GM19467 (cell line): ENCODE data around the gene PLCH1.
A peak's percentile ranks its signal among the peaks of the same experiment; 100 is the strongest.

Experiments
- ATAC-seq: cut with Tn5 transposase; IDR thresholded peaks from one replicate; pipeline ENCODE4 v1.9.1; 2021; ENCODE audit warnings: mild to moderate bottlenecking, moderate library complexity; ENCODE audit not compliant: unreplicated experiment

Gene PLCH1

DNA sequence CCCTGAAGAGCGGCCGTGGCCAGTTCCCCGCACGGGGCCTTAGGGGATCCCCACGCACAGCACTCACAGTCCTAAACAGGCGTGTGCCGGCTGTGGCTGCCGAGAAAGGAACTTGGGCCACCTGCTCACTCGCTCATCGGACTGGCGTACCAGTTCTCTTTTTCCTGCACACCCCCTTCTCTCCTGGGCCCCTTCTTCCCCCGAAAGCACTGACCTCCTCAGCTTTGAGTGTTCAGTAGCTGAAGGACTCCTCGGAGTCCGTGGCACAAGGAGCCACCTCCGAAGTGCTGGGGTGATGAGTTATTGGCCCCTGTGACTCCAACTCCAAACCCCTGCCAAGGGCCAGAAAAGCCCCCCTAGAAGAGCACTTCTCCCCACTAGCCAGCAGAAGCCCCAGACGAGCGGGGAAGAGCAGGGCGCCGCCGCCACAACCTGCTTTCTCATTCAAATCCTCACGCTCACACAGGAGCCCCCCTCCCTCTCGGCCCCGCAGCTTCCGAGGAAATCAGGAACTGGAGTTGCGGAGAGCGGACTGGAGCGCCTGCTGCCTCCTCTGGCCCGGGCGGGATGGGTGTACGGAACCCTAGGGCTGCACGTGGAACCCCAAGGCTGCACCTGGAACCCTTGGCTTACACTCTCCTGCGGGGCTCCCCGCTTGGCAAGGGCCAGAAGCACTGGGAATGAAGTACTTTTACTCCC is at the start of gene PLCH1:
PLCH1 (minus strand) TSS at position 446 of the 699 bp plus-strand sequence. CDS start 40,847 bp downstream, outside the sequence.
- peak; percentile 53 for ATAC-seq

- ATAC-seq = no peak
Observed at GRCh38 chr3:155792532-155792931, 47.7 kb upstream of the PLCH1 start.

GRCh38 chr3:155791190-155791589 is 46.3 kb upstream of the PLCH1 start:
- no peak for ATAC-seq

- no peak for ATAC-seq
Observed at GRCh38 chr3:155790272-155790925, 45.5 kb upstream of the PLCH1 start.

GRCh38 chr3:155785662-155786295 is 40.9 kb upstream of the PLCH1 start:
- ATAC-seq = no peak

- no peak for ATAC-seq
Observed at GRCh38 chr3:155782390-155782953, 37.6 kb upstream of the PLCH1 start.

- no peak for ATAC-seq
Observed at GRCh38 chr3:155780291-155780690, 35.4 kb upstream of the PLCH1 start.

DNA sequence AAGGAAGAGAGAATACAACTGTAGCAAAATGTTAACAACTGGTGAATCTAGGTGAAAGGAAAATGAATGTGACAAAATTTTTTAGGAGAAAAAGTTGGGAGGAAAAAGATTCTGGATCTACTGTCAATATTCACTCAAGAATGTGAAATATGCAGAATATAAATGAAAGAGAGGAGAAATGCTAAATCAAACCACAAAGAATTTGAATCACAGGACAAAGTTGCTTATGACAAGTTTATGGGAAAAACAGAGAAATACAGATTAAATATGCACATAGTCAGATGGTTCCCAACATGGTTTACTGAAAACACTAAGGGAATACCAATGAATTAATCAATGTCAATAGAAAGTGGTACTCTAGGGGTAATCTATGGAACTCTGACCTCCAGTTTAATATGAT is 33.6 kb upstream of the PLCH1 start:
- no peak for ATAC-seq

DNA sequence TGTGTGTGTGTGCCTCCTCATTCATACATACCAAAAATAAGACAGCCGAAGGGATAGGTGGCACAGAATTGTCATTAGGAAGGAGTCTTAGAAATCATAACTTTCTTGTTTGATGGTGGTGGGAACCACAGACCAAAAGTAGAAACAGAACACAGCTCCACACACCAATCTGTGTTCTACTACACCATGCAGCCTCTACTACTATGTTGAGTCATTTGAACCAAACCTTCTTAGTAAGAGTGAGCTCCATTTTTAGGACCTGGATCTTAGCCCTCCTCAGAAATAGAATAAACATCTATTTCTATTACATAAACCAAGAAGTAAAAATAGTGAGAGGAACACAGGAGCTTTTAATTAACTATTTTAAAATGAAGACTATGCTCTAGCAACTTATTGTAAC is 27.9 kb upstream of the PLCH1 start:
- no peak for ATAC-seq

GRCh38 chr3:155771126-155771525 is 26.3 kb upstream of the PLCH1 start:
- no peak for ATAC-seq

DNA sequence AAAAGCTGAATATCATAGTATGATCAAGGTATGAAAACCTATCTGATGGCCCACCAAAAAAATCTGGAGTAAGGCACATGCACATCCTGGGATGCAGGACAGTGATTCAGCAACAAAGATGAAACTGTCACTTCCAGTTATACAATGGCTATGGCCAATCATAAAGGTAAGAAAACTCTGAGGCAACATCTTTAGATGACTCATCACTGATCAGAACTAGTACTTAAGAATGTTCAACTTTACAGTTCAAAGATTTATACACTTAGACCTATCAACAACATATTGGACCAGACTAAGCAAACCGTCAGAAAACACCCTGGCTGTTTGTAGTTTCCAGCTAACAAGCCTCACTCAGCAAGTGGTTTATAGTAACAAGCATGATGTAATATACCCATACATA is 21.3 kb upstream of the PLCH1 start:
- ATAC-seq = no peak

DNA sequence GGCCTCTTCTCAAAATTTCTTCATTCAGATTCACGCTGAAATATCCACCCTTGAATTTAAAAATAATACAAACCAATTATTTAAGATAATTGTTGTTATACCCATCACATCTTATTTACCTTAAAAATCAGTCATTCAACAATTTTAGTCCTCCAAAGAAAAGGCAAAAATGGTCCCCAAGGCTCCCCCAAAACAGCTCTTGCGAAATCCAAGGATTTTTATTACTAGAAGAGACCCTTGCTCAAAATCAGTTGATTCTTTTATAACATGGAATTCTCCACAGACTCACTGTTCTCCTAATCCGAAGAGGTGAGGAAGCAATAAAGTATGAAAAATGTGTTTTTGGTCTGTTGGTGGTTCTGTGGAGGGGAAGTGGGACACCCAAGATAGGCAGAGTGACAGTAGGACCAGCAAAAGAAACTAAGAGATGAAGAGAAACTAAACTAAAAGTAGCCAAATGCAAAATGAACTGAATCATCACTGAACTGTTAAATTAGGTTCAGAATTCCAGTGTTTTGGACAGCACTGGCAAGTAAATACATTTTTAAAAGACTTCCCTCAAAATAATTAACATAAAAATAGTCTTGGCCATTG is 19.1 kb upstream of the PLCH1 start:
- no peak for ATAC-seq

GRCh38 chr3:155760653-155761052 is 15.8 kb upstream of the PLCH1 start:
- no peak for ATAC-seq

- no peak for ATAC-seq
Observed at GRCh38 chr3:155757577-155757976, 12.7 kb upstream of the PLCH1 start.

- ATAC-seq = no peak
Observed at GRCh38 chr3:155753038-155753639, 8.3 kb upstream of the PLCH1 start.

GRCh38 chr3:155748611-155749365 is 3.9 kb upstream of the PLCH1 start:
- ATAC-seq = no peak

GRCh38 chr3:155747946-155748290 is 3.0 kb upstream of the PLCH1 start:
- ATAC-seq = no peak

- ATAC-seq = no peak
Observed at GRCh38 chr3:155747286-155747945, 2.5 kb upstream of the PLCH1 start.

- no peak for ATAC-seq
Observed at GRCh38 chr3:155746703-155747102, 1.8 kb upstream of the PLCH1 start.
